ENCODE results near the gene JMJD1C. TPM values are rescaled to one million over a fixed set of nuclear protein-coding genes. Genes with fewer than 3 reads are reported as not detected.
A peak's percentile ranks its signal among the peaks of the same experiment; 100 is the strongest.

JMJD1C gene
- polyA plus RNA-seq, 2 of the 4 experiments (the other 2 are of a cell fraction), result 15.9 to 47.2 TPM

DNA sequence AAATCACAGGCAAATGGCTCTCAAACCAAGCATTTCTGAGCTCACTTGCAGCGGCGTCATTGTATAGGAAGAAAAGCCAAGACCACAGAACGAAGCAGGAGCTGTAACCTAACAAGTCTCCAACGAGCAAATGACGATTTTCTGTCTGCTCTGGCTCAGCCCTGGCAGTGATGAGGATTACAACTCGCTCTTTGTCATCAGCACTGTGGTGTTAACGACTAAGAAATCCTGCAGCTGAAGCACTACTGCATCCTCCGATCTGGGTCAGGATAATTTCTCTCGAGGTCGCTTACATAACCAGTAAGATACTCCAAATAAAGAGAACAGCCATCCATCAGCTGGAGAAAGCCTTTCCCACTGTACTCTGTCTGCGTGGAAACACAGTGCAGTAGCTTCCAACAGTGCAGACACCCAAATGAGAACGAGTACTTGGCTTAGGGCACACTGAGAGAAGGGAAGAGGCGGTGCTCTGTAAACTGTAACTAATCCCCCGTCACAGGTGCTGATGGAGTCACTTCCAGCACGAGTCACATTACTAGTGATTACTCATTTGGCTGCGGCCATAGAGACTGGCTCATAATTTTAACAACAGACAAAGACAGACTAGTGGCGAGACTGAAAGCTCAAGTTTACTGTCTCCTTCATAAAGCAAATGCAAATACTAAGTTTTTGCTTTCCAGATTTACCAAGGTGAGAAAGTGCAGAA lies 196.8 kb downstream of the JMJD1C start (continued):
- TF ChIP-seq, protein P1, sequence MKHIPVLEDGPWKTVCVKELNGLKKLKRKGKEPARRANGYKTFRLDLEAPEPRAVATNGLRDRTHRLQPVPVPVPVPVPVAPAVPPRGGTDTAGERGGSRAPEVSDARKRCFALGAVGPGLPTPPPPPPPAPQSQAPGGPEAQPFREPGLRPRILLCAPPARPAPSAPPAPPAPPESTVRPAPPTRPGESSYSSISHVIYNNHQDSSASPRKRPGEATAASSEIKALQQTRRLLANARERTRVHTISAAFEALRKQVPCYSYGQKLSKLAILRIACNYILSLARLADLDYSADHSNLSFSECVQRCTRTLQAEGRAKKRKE (CRISPR knock-in tag; IDR thresholded peaks at IDR 0.05; ENCODE audit: low read depth), result no peak
- TF ChIP-seq NFE2L2 (conservative IDR thresholded peaks at IDR 0.05; ENCODE audit: low read length) (no peak), BHLHE40 (IDR thresholded peaks at IDR 0.05; ENCODE audit: low read depth, low read length) (peak; percentile 77), RFX5 (IDR thresholded peaks at IDR 0.05) (no peak), RARB (CRISPR knock-in tag; IDR thresholded peaks at IDR 0.05) (no peak), CBX8 (IDR thresholded peaks at IDR 0.05) (no peak), ESRRA (IDR thresholded peaks at IDR 0.05; ENCODE audit: borderline replicate concordance, low read length) (no peak), NR3C1 (IDR thresholded peaks at IDR 0.05) (no peak), KDM1A (IDR thresholded peaks at IDR 0.05; ENCODE audit: low read depth) (no peak), JUNB (IDR thresholded peaks at IDR 0.05) (0 out of 2 replicates have a peak, but pooled peaks have one; percentile 38), HOXB5 (CRISPR knock-in tag; IDR thresholded peaks at IDR 0.05) (no peak), MAFK (IDR thresholded peaks at IDR 0.05; ENCODE audit: partially characterized antibody) (peak; percentile 29), MAZ (IDR thresholded peaks at IDR 0.05; ENCODE audit: borderline replicate concordance, low read depth, low read length) (no peak), RCOR1 (IDR thresholded peaks at IDR 0.05; ENCODE audit: low read depth, low read length) (no peak), HOXB13 (CRISPR knock-in tag; IDR thresholded peaks at IDR 0.05; ENCODE audit: low read depth) (no peak), RAD21 (conservative IDR thresholded peaks at IDR 0.05 in 1 of 2, IDR thresholded peaks at IDR 0.05 in 1 of 2) (no peak; a peak in 1 of 5 replicates)
- TF ChIP-seq, protein P2, sequence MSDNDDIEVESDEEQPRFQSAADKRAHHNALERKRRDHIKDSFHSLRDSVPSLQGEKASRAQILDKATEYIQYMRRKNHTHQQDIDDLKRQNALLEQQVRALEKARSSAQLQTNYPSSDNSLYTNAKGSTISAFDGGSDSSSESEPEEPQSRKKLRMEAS (IDR thresholded peaks at IDR 0.05), result peak; percentile 60; the same call in 1 of the 2 replicates
- TF ChIP-seq, protein P3, sequence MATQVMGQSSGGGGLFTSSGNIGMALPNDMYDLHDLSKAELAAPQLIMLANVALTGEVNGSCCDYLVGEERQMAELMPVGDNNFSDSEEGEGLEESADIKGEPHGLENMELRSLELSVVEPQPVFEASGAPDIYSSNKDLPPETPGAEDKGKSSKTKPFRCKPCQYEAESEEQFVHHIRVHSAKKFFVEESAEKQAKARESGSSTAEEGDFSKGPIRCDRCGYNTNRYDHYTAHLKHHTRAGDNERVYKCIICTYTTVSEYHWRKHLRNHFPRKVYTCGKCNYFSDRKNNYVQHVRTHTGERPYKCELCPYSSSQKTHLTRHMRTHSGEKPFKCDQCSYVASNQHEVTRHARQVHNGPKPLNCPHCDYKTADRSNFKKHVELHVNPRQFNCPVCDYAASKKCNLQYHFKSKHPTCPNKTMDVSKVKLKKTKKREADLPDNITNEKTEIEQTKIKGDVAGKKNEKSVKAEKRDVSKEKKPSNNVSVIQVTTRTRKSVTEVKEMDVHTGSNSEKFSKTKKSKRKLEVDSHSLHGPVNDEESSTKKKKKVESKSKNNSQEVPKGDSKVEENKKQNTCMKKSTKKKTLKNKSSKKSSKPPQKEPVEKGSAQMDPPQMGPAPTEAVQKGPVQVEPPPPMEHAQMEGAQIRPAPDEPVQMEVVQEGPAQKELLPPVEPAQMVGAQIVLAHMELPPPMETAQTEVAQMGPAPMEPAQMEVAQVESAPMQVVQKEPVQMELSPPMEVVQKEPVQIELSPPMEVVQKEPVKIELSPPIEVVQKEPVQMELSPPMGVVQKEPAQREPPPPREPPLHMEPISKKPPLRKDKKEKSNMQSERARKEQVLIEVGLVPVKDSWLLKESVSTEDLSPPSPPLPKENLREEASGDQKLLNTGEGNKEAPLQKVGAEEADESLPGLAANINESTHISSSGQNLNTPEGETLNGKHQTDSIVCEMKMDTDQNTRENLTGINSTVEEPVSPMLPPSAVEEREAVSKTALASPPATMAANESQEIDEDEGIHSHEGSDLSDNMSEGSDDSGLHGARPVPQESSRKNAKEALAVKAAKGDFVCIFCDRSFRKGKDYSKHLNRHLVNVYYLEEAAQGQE (IDR thresholded peaks at IDR 0.05), result no peak
- TF ChIP-seq, protein P4, sequence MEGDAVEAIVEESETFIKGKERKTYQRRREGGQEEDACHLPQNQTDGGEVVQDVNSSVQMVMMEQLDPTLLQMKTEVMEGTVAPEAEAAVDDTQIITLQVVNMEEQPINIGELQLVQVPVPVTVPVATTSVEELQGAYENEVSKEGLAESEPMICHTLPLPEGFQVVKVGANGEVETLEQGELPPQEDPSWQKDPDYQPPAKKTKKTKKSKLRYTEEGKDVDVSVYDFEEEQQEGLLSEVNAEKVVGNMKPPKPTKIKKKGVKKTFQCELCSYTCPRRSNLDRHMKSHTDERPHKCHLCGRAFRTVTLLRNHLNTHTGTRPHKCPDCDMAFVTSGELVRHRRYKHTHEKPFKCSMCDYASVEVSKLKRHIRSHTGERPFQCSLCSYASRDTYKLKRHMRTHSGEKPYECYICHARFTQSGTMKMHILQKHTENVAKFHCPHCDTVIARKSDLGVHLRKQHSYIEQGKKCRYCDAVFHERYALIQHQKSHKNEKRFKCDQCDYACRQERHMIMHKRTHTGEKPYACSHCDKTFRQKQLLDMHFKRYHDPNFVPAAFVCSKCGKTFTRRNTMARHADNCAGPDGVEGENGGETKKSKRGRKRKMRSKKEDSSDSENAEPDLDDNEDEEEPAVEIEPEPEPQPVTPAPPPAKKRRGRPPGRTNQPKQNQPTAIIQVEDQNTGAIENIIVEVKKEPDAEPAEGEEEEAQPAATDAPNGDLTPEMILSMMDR (IDR thresholded peaks at IDR 0.05), result no peak
- TF ChIP-seq, protein P5, sequence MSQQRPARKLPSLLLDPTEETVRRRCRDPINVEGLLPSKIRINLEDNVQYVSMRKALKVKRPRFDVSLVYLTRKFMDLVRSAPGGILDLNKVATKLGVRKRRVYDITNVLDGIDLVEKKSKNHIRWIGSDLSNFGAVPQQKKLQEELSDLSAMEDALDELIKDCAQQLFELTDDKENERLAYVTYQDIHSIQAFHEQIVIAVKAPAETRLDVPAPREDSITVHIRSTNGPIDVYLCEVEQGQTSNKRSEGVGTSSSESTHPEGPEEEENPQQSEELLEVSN (IDR thresholded peaks at IDR 0.05; ENCODE audit: borderline replicate concordance, low read depth), result no peak
- TF ChIP-seq, protein P6, sequence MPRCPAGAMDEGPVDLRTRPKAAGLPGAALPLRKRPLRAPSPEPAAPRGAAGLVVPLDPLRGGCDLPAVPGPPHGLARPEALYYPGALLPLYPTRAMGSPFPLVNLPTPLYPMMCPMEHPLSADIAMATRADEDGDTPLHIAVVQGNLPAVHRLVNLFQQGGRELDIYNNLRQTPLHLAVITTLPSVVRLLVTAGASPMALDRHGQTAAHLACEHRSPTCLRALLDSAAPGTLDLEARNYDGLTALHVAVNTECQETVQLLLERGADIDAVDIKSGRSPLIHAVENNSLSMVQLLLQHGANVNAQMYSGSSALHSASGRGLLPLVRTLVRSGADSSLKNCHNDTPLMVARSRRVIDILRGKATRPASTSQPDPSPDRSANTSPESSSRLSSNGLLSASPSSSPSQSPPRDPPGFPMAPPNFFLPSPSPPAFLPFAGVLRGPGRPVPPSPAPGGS (IDR thresholded peaks at IDR 0.05), result 0 out of 3 replicates have a peak, but pooled peaks have one; percentile 69
- TF ChIP-seq, protein P7, sequence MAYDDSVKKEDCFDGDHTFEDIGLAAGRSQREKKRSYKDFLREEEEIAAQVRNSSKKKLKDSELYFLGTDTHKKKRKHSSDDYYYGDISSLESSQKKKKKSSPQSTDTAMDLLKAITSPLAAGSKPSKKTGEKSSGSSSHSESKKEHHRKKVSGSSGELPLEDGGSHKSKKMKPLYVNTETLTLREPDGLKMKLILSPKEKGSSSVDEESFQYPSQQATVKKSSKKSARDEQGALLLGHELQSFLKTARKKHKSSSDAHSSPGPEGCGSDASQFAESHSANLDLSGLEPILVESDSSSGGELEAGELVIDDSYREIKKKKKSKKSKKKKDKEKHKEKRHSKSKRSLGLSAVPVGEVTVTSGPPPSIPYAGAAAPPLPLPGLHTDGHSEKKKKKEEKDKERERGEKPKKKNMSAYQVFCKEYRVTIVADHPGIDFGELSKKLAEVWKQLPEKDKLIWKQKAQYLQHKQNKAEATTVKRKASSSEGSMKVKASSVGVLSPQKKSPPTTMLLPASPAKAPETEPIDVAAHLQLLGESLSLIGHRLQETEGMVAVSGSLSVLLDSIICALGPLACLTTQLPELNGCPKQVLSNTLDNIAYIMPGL (CRISPR knock-in tag; IDR thresholded peaks at IDR 0.05; ENCODE audit: borderline replicate concordance), result no peak
